H1 (cell line): ENCODE measurements around the gene VTN. TPM values are rescaled to one million over a fixed set of nuclear protein-coding genes. Genes with fewer than 3 reads are reported as not detected.

ENCODE experiments used
- CTCF ChIA-PET: fragments of 300-600 bp; sonication (Branson Sonifier 250); formaldehyde crosslinking; loops from one replicate; lab custom pipeline; 2021; ENCODE audit not compliant: partially characterized antibody; lab: Charles Lee
- POLR2A ChIA-PET: fragments of 300-600 bp; sonication (Branson Sonifier 250); formaldehyde crosslinking; loops from one replicate; lab custom pipeline; 2021; ENCODE audit warnings: inconsistent platforms; ENCODE audit not compliant: partially characterized antibody; lab: Charles Lee
- DNase-seq, 2 experiments: peaks; one replicate each; pipeline versions ENCODE4 v3.0.0 to v3.0.0-alpha.2; 2010 to 2022; ENCODE audit warnings: low spot score in 2 of 2, low read depth in 1 of 2, mixed read lengths in 1 of 2
- FAIRE-seq: peaks from 2 replicates; lab custom pipeline; 2011; peaks lifted over from hg19 to GRCh38; lab: Jason Lieb, UNC
- H2AFZ ChIP-seq: 2 replicates; pipeline ENCODE4 v1.8.1; 2012; ENCODE audit warnings: low read length, inconsistent platforms
- H2AK5ac ChIP-seq: 2 replicates; pipeline ENCODE4 v1.6.1; 2013; ENCODE audit warnings: low read depth, low read length
- H2BK120ac ChIP-seq: replicated peaks from 2 replicates; pipeline ENCODE3; 2013; ENCODE audit warnings: low read depth, low read length, inconsistent platforms
- H2BK12ac ChIP-seq: 2 replicates; pipeline ENCODE4 v1.6.1; 2013; ENCODE audit warnings: low read depth, low read length
- H2BK15ac ChIP-seq: 2 replicates; pipeline ENCODE4 v1.6.1; 2013; ENCODE audit warnings: low read length
- H2BK20ac ChIP-seq: 2 replicates; pipeline ENCODE4 v1.6.1; 2013; ENCODE audit warnings: low read length
- H2BK5ac ChIP-seq: 2 replicates; pipeline ENCODE4 v1.6.1; 2013; ENCODE audit warnings: low read depth, low read length
- H3K14ac ChIP-seq: 2 replicates; pipeline ENCODE4 v1.6.1; 2013; ENCODE audit warnings: inconsistent platforms; ENCODE audit not compliant: insufficient read length
- H3K18ac ChIP-seq: 2 replicates; pipeline ENCODE4 v1.6.1; 2013; ENCODE audit warnings: low read length; ENCODE audit errors: extremely low read depth
- H3K23ac ChIP-seq: 2 replicates; pipeline ENCODE4 v1.6.1; 2013; ENCODE audit warnings: inconsistent platforms; ENCODE audit not compliant: insufficient read length
- H3K23me2 ChIP-seq: 2 replicates; pipeline ENCODE4 v1.6.1; 2013; ENCODE audit warnings: low read depth, low read length
- H3K27ac ChIP-seq: 2 replicates; pipeline ENCODE4 v1.6.1; 2011; ENCODE audit warnings: low read depth, low read length, inconsistent platforms
- H3K27me3 ChIP-seq, 4 experiments: replicated peaks in 1 of 4; 1 replicate in 1 of 4; 2 replicates in 3 of 4; pipeline versions ENCODE4 v1.6.1 to v1.8.1; 2011 to 2013; ENCODE audit warnings: low read length in 3 of 4, mild to moderate bottlenecking in 3 of 4, inconsistent platforms in 2 of 4, mixed read lengths in 2 of 4, moderate library complexity in 1 of 4; ENCODE audit not compliant: control insufficient read depth in 3 of 4, insufficient read depth in 3 of 4; ENCODE audit errors: extremely low read depth in 1 of 4
- H3K36me3 ChIP-seq, 4 experiments: 2 replicates each; pipeline versions ENCODE4 v1.6.1 to v1.8.1; 2011 to 2013; ENCODE audit warnings: mild to moderate bottlenecking in 4 of 4, low read length in 3 of 4, moderate library complexity in 2 of 4, control low read depth in 1 of 4, inconsistent platforms in 1 of 4; ENCODE audit not compliant: insufficient read depth in 4 of 4, control insufficient read depth in 2 of 4
- H3K4ac ChIP-seq: replicated peaks from 2 replicates; pipeline ENCODE3; 2013; ENCODE audit warnings: low read length, low read depth, mixed read lengths, inconsistent platforms; ENCODE audit not compliant: insufficient read length
- H3K4me1 ChIP-seq, 4 experiments: replicated peaks in 1 of 4; 1 replicate in 1 of 4; 2 replicates in 3 of 4; pipeline versions ENCODE4 v1.6.1 to v1.8.1; 2011 to 2013; ENCODE audit warnings: low read length in 3 of 4, inconsistent platforms in 2 of 4, mixed read lengths in 1 of 4; ENCODE audit not compliant: insufficient read depth in 4 of 4, control insufficient read depth in 3 of 4
- H3K4me2 ChIP-seq, 2 experiments: 2 replicates each; pipeline versions ENCODE4 v1.6.1 to v1.8.1; 2011 to 2013; ENCODE audit warnings: low read depth in 2 of 2, low read length in 2 of 2, control low read depth in 1 of 2, inconsistent platforms in 1 of 2, mild to moderate bottlenecking in 1 of 2; ENCODE audit not compliant: insufficient read depth in 1 of 2
- H3K4me3 ChIP-seq, 4 experiments: fragments of 200-600, 300-600 bp in 1 of 4; sonication (generic), shearing (Covaris generic), sonication (Bioruptor Twin) in 1 of 4; 2 replicates each; pipeline versions ENCODE4 v1.5.1 to v1.8.1; 2011 to 2016; ENCODE audit warnings: low read length in 4 of 4, low read depth in 3 of 4, control low read depth in 2 of 4, inconsistent platforms in 2 of 4, mild to moderate bottlenecking in 2 of 4, mixed read lengths in 1 of 4, moderate library complexity in 1 of 4; ENCODE audit not compliant: insufficient read depth in 2 of 4; ENCODE audit errors: extremely low read depth in 1 of 4
- H3K56ac ChIP-seq: replicated peaks from 2 replicates; pipeline ENCODE3; 2013; ENCODE audit warnings: low read depth, mild to moderate bottlenecking, mixed read lengths, low read length, inconsistent platforms; ENCODE audit not compliant: insufficient read length
- H3K79me1 ChIP-seq: 2 replicates; pipeline ENCODE4 v1.6.1; 2013; ENCODE audit warnings: low read depth, low read length, control low read depth
- H3K79me2 ChIP-seq, 2 experiments: 2 replicates each; pipeline versions ENCODE4 v1.6.1 to v1.8.1; 2012 to 2013; ENCODE audit warnings: low read length in 2 of 2, mild to moderate bottlenecking in 2 of 2, inconsistent platforms in 1 of 2; ENCODE audit not compliant: insufficient read depth in 2 of 2, control insufficient read depth in 1 of 2
- H3K9ac ChIP-seq, 4 experiments: replicated peaks in 1 of 4; 1 replicate in 1 of 4; 2 replicates in 3 of 4; pipeline versions ENCODE4 v1.6.1 to v1.8.1; 2011 to 2013; ENCODE audit warnings: low read depth in 3 of 4, low read length in 3 of 4, control low read depth in 2 of 4, mild to moderate bottlenecking in 2 of 4, moderate library complexity in 2 of 4, inconsistent platforms in 1 of 4; ENCODE audit errors: extremely low read depth in 1 of 4
- H3K9me3 ChIP-seq, 2 experiments: 2 replicates each; pipeline versions ENCODE4 v1.6.1 to v1.8.1; 2012 to 2013; ENCODE audit warnings: mild to moderate bottlenecking in 2 of 2, moderate library complexity in 2 of 2, control low read depth in 1 of 2, inconsistent platforms in 1 of 2, low read depth in 1 of 2, low read length in 1 of 2, mixed read lengths in 1 of 2; ENCODE audit not compliant: insufficient read depth in 2 of 2
- H4K20me1 ChIP-seq, 2 experiments: replicated peaks in 1 of 2; 2 replicates each; pipeline versions ENCODE3 to v1.8.1; 2011 to 2013; ENCODE audit warnings: inconsistent platforms in 2 of 2, low read length in 2 of 2, mild to moderate bottlenecking in 1 of 2; ENCODE audit not compliant: insufficient read depth in 2 of 2, control insufficient read depth in 1 of 2
- H4K5ac ChIP-seq: 2 replicates; pipeline ENCODE4 v1.6.1; 2013; ENCODE audit warnings: low read length, low read depth, mixed read lengths, inconsistent platforms; ENCODE audit not compliant: insufficient read length
- H4K8ac ChIP-seq: 2 replicates; pipeline ENCODE4 v1.8.0; 2013; ENCODE audit warnings: mild to moderate bottlenecking, moderate library complexity, low read length, inconsistent platforms; ENCODE audit not compliant: insufficient read depth; ENCODE audit errors: extremely low read depth
- H4K91ac ChIP-seq: replicated peaks from 2 replicates; pipeline ENCODE3; 2013; ENCODE audit warnings: low read length, mixed read lengths, inconsistent platforms; ENCODE audit not compliant: insufficient read length
- ASH2L ChIP-seq: fragments of 200-600, 300-600 bp; sonication (generic); IDR thresholded peaks from one replicate; pipeline ENCODE4 v1.7.1; 2017; ENCODE audit warnings: low read length
- CEBPB ChIP-seq: IDR thresholded peaks from 2 replicates; pipeline ENCODE4 v1.6.1; 2012; ENCODE audit warnings: low read depth, low read length
- E2F6 ChIP-seq: IDR thresholded peaks from 2 replicates; pipeline ENCODE4 v1.6.1; 2012; ENCODE audit warnings: inconsistent platforms
- KDM4A ChIP-seq: IDR thresholded peaks from one replicate; pipeline ENCODE4 v1.7.1; 2012; ENCODE audit warnings: low read depth, mild to moderate bottlenecking, moderate library complexity, low read length, inconsistent platforms; ENCODE audit not compliant: severe bottlenecking
- NANOG ChIP-seq: IDR thresholded peaks from 2 replicates; pipeline ENCODE4 v1.6.1; 2011; ENCODE audit warnings: low read length, low read depth, mild to moderate bottlenecking, inconsistent platforms; ENCODE audit not compliant: insufficient read depth, poor library complexity, severe bottlenecking
- PHF8 ChIP-seq: fragments of 200-600 bp; sonication (generic); conservative IDR thresholded peaks from 2 replicates; pipeline ENCODE4 v1.7.1; 2012; ENCODE audit warnings: low read depth, mild to moderate bottlenecking, inconsistent platforms, low read length, moderate library complexity
- RAD21 ChIP-seq, 2 experiments: IDR thresholded peaks in 1 of 2; conservative IDR thresholded peaks in 1 of 2; 2 replicates each; pipeline ENCODE4 v1.6.1; 2011; ENCODE audit warnings: low read depth in 2 of 2, low read length in 2 of 2, improper control_type of control experiment in 1 of 2, inconsistent platforms in 1 of 2, mild to moderate bottlenecking in 1 of 2, moderate library complexity in 1 of 2
- SAP30 ChIP-seq: fragments of 300-600 bp; sonication (generic); IDR thresholded peaks from 2 replicates; pipeline ENCODE4 v1.7.1; 2012; ENCODE audit warnings: low read length, moderate library complexity, mild to moderate bottlenecking, inconsistent platforms; ENCODE audit not compliant: insufficient read depth, insufficient replicate concordance
- SP1 ChIP-seq: IDR thresholded peaks from 2 replicates; pipeline ENCODE4 v1.6.1; 2011; ENCODE audit warnings: low read depth, low read length
- TCF12 ChIP-seq: IDR thresholded peaks from 2 replicates; pipeline ENCODE4 v1.6.1; 2011; ENCODE audit warnings: low read depth, mild to moderate bottlenecking, low read length
- WGBS, 2 experiments: shearing (Covaris generic) in 1 of 2; methylation state at CpG; one replicate each; pipeline versions ENCODE4 v1.1.6 to v1.1.7; 2013 to 2015; ENCODE audit warnings: low lambda C conversion rate in 2 of 2, mixed read lengths in 2 of 2, inconsistent platforms in 1 of 2, low coverage in 1 of 2, missing lambda C conversion rate in 1 of 2; ENCODE audit not compliant: insufficient replicate concordance in 2 of 2, insufficient coverage in 1 of 2, insufficient read length in 1 of 2; ENCODE audit errors: extremely low coverage in 1 of 2, missing lambda C conversion rate in 1 of 2; 5-methylcytosine and 5-hydroxymethylcytosine counted together
- polyA plus RNA-seq, 7 experiments: library from polyadenylated mRNA; depleted of rRNA in 3 of 7; stranded (reverse) in 5 of 7; unstranded in 2 of 7; fragments of >200 nt in 5 of 7; fragments of 200-250 nt in 2 of 7; gene quantifications; 1 replicate in 5 of 7; 2 replicates in 1 of 7; 4 replicates in 1 of 7; pipeline versions ENCODE4 v1.2.1 to v1.2.3, GENCODE V29; 2011 to 2013; ENCODE audit warnings: missing spikeins in 2 of 7, mixed read lengths in 2 of 7
- total RNA-seq: library from RNA; stranded (reverse); fragmentation: NEBNext Ultra II Directional; extraction: Animal tissue kit (Norgen Biotek cat#: 25700); gene quantifications from 2 replicates; pipeline ENCODE4 v1.2.1, GENCODE V29; 2021

Gene VTN
- total and polyA plus RNA-seq, 2 of the 8 experiments (the other 6 are each of a cell fraction or from before 2014, with no cell fraction given): 0.18 TPM; not detected in 1

- Histone ChIP-seq H3K27me3 (peaks cover 0 to 39% (median 15%) of the 10 kb centered on the region in 4 experiments; a peak in 5 of 7 replicates), H3K56ac (no peak overlapping the region), H2BK5ac (no peak overlapping the region; the same call in 1 of the 2 replicates), H3K4me2 (peak overlapping the region; percentile 5 to 37; a peak in 2 of 4 replicates), H3K4ac (no peak overlapping the region), H3K79me1 (no peaks in the 10 kb centered on the region; the same call in 1 of the 2 replicates), H3K4me1 (peaks cover 27 to 54% (median 34%) of the 10 kb centered on the region in 4 experiments), H4K91ac (no peak overlapping the region), H3K23ac (no peak overlapping the region), H3K18ac (no peak overlapping the region), H3K9ac (no peak overlapping the region), H4K5ac (no peak overlapping the region), H3K9me3 (no peaks in the 10 kb centered on the region), H4K8ac (no peak overlapping the region), H3K79me2 (no peaks in the 10 kb centered on the region; a peak in 1 of 4 replicates), H4K20me1 (no peaks in the 10 kb centered on the region), H2AK5ac (no peak overlapping the region; the same call in 1 of the 2 replicates), H3K23me2 (peaks cover 12% of the 10 kb centered on the region; the same call in 1 of the 2 replicates), H2BK15ac (no peak overlapping the region), H3K14ac (no peak overlapping the region), H3K4me3 (no peak overlapping the region), H2BK120ac (no peak overlapping the region), H3K36me3 (no peaks in the 10 kb centered on the region), H2BK20ac (peak overlapping the region; percentile 49; the same call in 1 of the 2 replicates), H3K27ac (no peak overlapping the region), H2BK12ac (peak overlapping the region; percentile 13; the same call in 1 of the 2 replicates), H2AFZ (no peak overlapping the region)
- TF ChIP-seq NANOG: no peak
- TF ChIP-seq SAP30: no peak
- no peak for TF ChIP-seq PHF8
- no peak for TF ChIP-seq RAD21 (IDR thresholded peaks at IDR 0.05 in 1 of 2, conservative IDR thresholded peaks at IDR 0.05 in 1 of 2; ENCODE audit: low read depth in 2 of 2, low read length in 2 of 2)
- TF ChIP-seq SP1: no peak
- no peak for TF ChIP-seq CEBPB
- TF ChIP-seq E2F6: no peak
- no peak for TF ChIP-seq KDM4A
- no peak for TF ChIP-seq ASH2L
- TF ChIP-seq TCF12: no peak
- 74% methylated on average over 6 of the region's 6 CpGs; no CpG with 5 or more reads in 1 of the 2 experiments for WGBS, 2 experiments
- ChIA-PET CTCF (interaction anchor here (0.9 to 5.8 kb wide), 5 partner anchors 14 to 145 kb away, joined by 3 to 52 read pairs (median 4); no protein-coding TSS in a partner anchor), POLR2A (interaction anchor here (12.8 kb wide), 1 partner anchor 17 kb away, joined by 135 read pairs; no protein-coding TSS in a partner anchor)
- no peak for FAIRE-seq
- DNase-seq: no peak
Measured at GRCh38 chr17:28402844-28403243, 32.7 kb upstream of the VTN start.
